Superior temporal gyrus (tissue), 1 donor: ENCODE results near the gene TBX1.

Experiments
- DNase-seq: peaks from one replicate; pipeline ENCODE4 v3.0.0-alpha.2; 2016; ENCODE audit errors: extremely low spot score

TBX1 gene

GRCh38 chr22:19760058-19760950 lies at the start of gene TBX1:
TBX1 (plus strand) TSS chr22:19760778; CDS start chr22:19760844, 66 bp downstream.
- no peak for DNase-seq

GRCh38 chr22:19713245-19713644 lies 47.3 kb upstream of the TBX1 start:
- DNase-seq = no peak

GRCh38 chr22:19713650-19714311 lies 46.8 kb upstream of the TBX1 start:
- DNase-seq = no peak

DNA sequence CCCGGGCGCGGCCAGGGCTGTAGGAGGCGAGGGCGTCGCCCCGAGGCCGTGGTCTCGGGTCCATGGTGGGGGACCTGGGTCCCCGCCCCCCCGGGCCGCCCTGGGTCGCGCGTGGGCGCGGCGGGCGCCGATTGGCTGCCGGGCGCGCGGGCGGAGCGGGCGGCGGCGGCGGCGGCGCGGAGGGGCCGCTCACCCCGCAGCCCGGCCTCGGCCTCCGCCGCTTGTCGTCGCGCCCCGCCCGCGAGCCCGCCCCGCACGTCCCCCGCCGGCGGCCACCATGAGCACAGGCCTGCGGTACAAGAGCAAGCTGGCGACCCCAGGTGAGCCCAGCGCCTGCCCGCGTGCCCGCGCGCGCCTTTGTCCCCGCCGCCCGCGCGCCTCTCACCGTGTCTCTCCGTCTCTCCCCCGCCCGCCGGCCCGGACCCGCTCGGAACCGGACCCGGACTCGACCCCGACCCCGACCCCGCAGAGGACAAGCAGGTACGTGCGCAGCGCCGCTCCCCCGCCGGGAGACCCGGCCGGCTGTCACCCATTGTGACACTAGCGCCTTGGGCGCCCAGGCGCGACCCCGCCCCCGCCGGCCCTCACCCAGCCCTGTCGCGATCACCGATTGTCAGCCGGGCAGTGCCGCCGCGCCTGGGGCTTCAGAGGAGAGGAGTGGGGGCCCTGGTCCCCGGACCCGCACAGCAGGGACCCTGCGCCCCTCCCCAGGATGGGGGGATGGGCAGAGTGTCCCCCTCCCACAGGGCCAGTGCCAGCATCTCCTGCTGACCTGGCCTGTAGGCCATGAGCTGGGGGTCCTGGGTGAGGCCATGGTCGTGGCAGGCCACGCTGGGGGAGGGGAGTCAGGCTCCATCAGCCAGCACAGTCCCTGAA lies 46.0 kb upstream of the TBX1 start, which contains the start of gene SEPTIN5:
TSS of gene SEPTIN5 (plus strand) at position 192 of the 876 bp plus-strand sequence. CDS start at position 278, 86 bp downstream.
- DNase-seq = no peak

DNA sequence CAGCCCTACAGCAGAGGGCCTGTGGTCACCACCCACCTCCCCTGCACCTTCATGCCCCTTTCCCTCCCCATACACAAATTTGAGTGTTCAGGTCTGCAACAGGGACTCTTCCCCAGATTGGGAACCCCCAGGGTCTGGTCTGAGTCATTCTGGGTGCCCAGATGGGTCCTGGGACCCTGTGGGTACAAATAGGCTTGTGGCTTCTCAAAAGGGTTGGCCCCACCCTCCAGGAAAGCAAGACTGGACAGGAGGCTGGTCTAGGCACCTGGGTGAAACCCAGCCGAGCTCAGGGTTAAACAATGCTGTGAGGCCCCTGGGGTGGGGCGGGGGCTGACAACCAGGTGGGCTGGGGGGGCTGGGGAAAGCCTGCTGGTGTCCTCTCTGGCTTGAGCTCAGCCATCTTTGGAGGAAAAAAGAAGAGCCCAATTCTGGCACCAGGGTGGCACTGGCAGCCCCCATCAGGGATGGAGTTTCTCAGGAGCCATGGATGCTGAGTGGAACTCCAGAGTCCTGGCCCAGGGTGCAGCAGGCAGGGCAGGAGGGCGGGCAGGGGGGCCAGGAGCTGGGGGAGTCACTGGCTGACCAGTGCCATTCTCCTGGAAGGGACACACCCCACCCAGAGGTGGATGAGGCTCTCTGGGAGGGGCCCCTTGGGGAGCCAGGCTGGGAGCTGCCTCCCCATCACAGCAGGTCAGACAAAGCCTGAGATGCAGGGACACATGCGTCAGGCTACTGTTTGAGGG lies 45.2 kb upstream of the TBX1 start:
- no peak for DNase-seq

- DNase-seq = no peak
Observed at GRCh38 chr22:19716041-19716828, 44.3 kb upstream of the TBX1 start.

- DNase-seq = no peak
Observed at GRCh38 chr22:19716829-19717105, 43.8 kb upstream of the TBX1 start.

DNA sequence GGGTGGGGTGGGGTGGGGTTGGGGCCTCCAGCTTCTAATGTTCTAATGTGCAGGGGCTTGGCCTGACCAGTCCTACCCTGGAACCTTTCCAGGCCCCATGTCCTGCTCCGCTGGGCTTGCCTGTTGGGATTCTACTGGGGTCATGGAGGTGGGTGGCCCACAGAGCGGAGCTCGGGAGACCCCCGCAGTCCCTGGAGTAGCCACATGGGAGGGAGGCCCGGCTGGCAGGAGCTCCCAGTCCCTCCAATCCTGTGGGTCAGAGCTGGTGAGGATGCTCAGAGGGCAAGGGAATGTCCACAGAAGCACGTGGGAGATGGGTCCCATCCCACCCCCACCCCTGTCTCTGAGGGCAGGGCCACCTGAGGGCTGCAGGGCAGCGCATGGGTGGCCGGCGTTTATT lies 43.4 kb upstream of the TBX1 start:
- no peak for DNase-seq

GRCh38 chr22:19717691-19718455 lies 42.7 kb upstream of the TBX1 start:
- peak; percentile 70 for DNase-seq

- DNase-seq = no peak
Observed at GRCh38 chr22:19718456-19719049, 42.0 kb upstream of the TBX1 start.

GRCh38 chr22:19719050-19719482 lies 41.5 kb upstream of the TBX1 start:
- DNase-seq = no peak

DNA sequence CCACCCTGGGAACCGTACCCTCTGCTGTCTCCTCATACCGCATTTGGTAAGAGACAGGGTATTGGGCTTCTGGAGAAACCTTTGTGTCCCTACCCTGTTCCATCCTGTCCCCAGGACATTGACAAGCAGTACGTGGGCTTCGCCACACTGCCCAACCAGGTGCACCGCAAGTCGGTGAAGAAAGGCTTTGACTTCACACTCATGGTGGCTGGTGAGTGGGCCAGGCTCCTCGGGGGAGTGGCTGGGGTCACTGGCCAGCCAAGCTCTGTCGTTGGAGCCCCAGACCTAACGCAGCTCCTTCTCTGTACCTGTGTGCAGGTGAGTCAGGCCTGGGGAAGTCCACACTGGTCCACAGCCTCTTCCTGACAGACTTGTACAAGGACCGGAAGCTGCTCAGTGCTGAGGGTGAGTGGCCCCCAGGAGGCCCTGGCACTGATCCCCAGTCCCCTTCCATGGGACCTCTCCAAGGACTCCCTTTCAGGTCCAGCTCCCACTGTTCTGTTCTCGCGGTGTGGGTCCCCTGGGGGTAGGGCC lies 41.0 kb upstream of the TBX1 start:
- no peak for DNase-seq

DNA sequence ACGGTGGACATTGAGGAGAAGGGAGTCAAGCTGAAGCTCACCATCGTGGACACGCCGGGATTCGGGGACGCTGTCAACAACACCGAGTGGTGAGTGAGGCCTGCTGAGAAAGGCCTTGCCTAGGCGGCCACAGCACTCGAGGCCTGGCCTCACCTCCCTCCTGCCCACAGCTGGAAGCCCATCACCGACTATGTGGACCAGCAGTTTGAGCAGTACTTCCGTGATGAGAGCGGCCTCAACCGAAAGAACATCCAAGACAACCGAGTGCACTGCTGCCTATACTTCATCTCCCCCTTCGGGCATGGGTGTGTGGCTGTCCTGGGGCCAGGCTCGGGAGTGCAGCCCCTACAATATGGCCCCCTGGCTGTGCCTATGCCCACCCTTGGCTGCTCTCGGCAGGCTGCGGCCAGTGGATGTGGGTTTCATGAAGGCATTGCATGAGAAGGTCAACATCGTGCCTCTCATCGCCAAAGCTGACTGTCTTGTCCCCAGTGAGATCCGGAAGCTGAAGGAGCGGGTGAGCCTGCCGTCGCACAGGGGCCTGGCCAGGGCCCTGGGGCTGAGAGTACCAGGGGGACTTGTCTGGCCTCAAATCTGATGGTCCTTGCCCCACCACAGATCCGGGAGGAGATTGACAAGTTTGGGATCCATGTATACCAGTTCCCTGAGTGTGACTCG lies 40.3 kb upstream of the TBX1 start:
- DNase-seq = no peak

GRCh38 chr22:19720999-19721329 lies 39.6 kb upstream of the TBX1 start:
- no peak for DNase-seq

GRCh38 chr22:19721330-19722177 lies 39.0 kb upstream of the TBX1 start:
- DNase-seq = no peak

DNA sequence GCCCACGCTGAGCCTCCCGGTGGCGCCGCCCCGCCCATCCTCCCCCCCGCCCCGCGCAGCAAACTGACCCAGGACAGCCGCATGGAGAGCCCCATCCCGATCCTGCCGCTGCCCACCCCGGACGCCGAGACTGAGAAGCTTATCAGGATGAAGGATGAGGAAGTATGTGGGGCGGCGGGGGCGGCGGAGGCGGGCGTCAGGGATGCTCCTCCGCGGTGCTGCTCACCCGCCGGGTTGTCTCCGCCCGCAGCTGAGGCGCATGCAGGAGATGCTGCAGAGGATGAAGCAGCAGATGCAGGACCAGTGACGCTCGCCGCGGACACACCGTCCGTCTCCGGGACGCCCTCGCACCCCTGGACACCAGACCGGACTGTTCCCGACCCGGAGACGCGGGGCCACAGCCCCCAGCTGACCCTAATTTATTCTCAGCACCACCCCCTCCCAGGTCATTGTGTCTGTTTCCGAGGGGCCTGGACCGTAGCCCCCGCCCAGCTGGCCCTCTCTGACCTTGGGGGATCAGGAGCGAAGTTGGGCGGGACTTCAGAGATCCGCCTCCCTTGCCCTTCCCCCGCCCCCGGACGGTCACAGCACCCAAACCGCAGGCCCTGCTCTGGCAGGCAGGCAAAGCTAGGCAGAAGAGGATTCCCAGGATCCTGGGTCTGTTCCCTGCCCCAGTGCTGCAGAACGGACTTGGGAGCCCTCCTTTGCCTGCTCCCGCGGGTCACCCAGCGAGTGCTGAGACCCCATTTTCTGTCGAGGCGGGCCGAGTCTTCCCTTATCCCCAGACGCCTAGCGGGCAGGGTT lies 38.2 kb upstream of the TBX1 start:
- DNase-seq = no peak

- no peak for DNase-seq
Observed at GRCh38 chr22:19722982-19723231, 37.7 kb upstream of the TBX1 start.
